ENCODE measurements around the gene ZMAT5. TPM values are rescaled to one million over a fixed set of nuclear protein-coding genes. Genes with fewer than 3 reads are reported as not detected.
A peak's percentile ranks its signal among the peaks of the same experiment; 100 is the strongest.

ZMAT5 gene
- total and polyA plus RNA-seq, 2 of the 13 experiments (the other 11 are each of a cell fraction or from before 2014, with no cell fraction given) = 20.7 to 27.8 TPM

GRCh38 chr22:29769723-29770321 lies 3.0 kb upstream of the ZMAT5 start (continued):
- TF ChIP-seq TBX3 (IDR thresholded peaks at IDR 0.05; ENCODE audit: borderline replicate concordance) = peak; percentile 62; the same call in 1 of the 2 replicates
- TF ChIP-seq TFAP4 (IDR thresholded peaks at IDR 0.05; ENCODE audit: borderline replicate concordance, low read depth) = peak; percentile 38; the same call in 1 of the 2 replicates
- peak; percentile 84 for TF ChIP-seq ISL2 (CRISPR knock-in tag; IDR thresholded peaks at IDR 0.05)
- TF ChIP-seq THRA (CRISPR knock-in tag; IDR thresholded peaks at IDR 0.05; ENCODE audit: borderline replicate concordance) = peak; percentile 58; the same call in 1 of the 2 replicates
- peak; percentile 64 for TF ChIP-seq RARA (CRISPR knock-in tag; IDR thresholded peaks at IDR 0.05)
- 0 out of 2 replicates have a peak, but pooled peaks have one; percentile 23 for TF ChIP-seq ZNF430 (CRISPR knock-in tag; IDR thresholded peaks at IDR 0.05)
- 0 out of 2 replicates have a peak, but pooled peaks have one; percentile 23 for TF ChIP-seq ZNF12 (CRISPR knock-in tag; IDR thresholded peaks at IDR 0.05)
- TF ChIP-seq MEF2D (CRISPR knock-in tag; IDR thresholded peaks at IDR 0.05) = peak; percentile 73; the same call in 1 of the 2 replicates
- peak; percentile 47; the same call in 1 of the 2 replicates for TF ChIP-seq HNF1B (CRISPR knock-in tag; IDR thresholded peaks at IDR 0.05)
- no peak; the same call in 1 of the 2 replicates for TF ChIP-seq KAT7 (CRISPR knock-in tag; IDR thresholded peaks at IDR 0.05; ENCODE audit: borderline replicate concordance)
- peak; percentile 83 for TF ChIP-seq HMG20A (CRISPR knock-in tag; IDR thresholded peaks at IDR 0.05; ENCODE audit: borderline replicate concordance)
- TF ChIP-seq FOXA1 (IDR thresholded peaks at IDR 0.05) = no peak
- TF ChIP-seq FOXA1 (CRISPR knock-in tag; IDR thresholded peaks at IDR 0.05) = peak; percentile 67
- peak; percentile 69; the same call in 1 of the 2 replicates for TF ChIP-seq ZNF609 (CRISPR knock-in tag; IDR thresholded peaks at IDR 0.05; ENCODE audit: borderline replicate concordance)
- no peak for TF ChIP-seq ZNF557 (CRISPR knock-in tag; IDR thresholded peaks at IDR 0.05)
- peak; percentile 69 for TF ChIP-seq KDM6A (CRISPR knock-in tag; IDR thresholded peaks at IDR 0.05; ENCODE audit: low read depth)
- 0 out of 2 replicates have a peak, but pooled peaks have one; percentile 38 for TF ChIP-seq KDM4B (CRISPR knock-in tag; IDR thresholded peaks at IDR 0.05)
- TF ChIP-seq RXRB (CRISPR knock-in tag; IDR thresholded peaks at IDR 0.05; ENCODE audit: borderline replicate concordance) = peak; percentile 70; the same call in 1 of the 2 replicates
- TF ChIP-seq MLX (CRISPR knock-in tag; IDR thresholded peaks at IDR 0.05) = peak; percentile 61; the same call in 1 of the 2 replicates
- no peak for TF ChIP-seq THYN1 (CRISPR knock-in tag; IDR thresholded peaks at IDR 0.05; ENCODE audit: borderline replicate concordance, low read depth)
